Measurements from ENCODE around the gene NUP205. TPM values are rescaled to one million over a fixed set of nuclear protein-coding genes. Genes with fewer than 3 reads are reported as not detected.

Gene NUP205
- total RNA-seq, 1 experiment from 2014 or later, result 91.0 TPM

DNA sequence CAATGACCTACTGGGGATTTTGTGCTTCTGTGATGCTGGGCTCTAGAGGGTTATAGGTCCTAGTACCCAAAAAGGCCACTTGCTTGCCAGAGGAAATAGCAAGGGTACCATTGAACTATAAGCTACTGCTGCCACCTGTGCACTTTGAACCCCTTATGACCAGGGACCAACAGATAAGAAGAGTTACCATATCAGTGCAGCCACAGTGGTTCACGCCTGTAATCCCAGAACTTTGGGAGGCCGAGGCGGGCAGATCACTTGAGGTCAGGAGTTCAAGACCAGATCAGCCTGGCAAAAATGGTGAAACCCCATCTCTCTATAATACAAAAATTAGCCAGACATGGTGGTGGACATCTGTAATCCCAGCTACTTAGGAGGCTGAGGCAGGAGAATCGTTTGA is 32.3 kb upstream of the NUP205 start (continued):
- no peak for TF ChIP-seq REST (IDR thresholded peaks at IDR 0.05; ENCODE audit: low read depth)
- no peak for TF ChIP-seq SRF (IDR thresholded peaks at IDR 0.05; ENCODE audit: low read depth)
- TF ChIP-seq CBX3 (IDR thresholded peaks at IDR 0.05; ENCODE audit: low read depth), result no peak
- TF ChIP-seq EZH2phosphoT487 (IDR thresholded peaks at IDR 0.05; ENCODE audit: borderline replicate concordance), result no peak
- TF ChIP-seq ZFX (IDR thresholded peaks at IDR 0.05), result no peak
- TF ChIP-seq SP1 (IDR thresholded peaks at IDR 0.05; ENCODE audit: low read depth), result no peak

DNA sequence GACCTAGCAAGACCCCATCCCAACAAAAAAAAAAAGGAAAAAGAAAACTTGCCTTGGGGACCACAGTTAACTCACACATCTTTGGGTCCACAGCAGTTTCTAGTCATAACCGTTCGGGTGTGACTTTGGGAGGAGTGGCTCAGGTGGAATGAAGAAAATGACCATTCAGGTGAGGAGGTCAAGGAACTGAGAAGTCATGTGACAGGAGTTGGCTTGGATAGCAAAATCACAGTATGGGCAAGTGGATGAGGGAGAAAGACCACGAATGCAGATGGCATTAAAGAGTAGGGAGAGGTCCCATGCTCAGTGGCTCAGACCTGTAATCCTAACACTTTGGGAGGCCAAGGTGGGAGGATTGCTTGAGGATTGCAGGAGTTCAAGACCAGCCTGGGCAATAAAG is 30.7 kb upstream of the NUP205 start:
- no TSS peak for BruUV-seq (replicated peaks)
- H4K20me1 ChIP-seq (ENCODE audit: insufficient read depth), result no peaks in the 10 kb centered on the region
- ChIA-PET POLR2A (no interaction called here), RAD21 (ENCODE audit: low non-redundant PET in 1 of 2, low total read pairs in 2 of 2, uncharacterized antibody in 2 of 2, unreplicated experiment in 2 of 2) (no interaction called here), CTCF (no interaction called here)
- H3K9me2 ChIP-seq (ENCODE audit: insufficient read depth), result no peaks in the 10 kb centered on the region
- H2AFZ ChIP-seq (ENCODE audit: low read depth, low read length, poor library complexity, severe bottlenecking), result no peak overlapping the region
- intact Hi-C loops (cut with micrococcal nuclease), result no loop called here
- ATAC-seq (no peak), DNase-seq (ENCODE audit: low read depth, low spot score) (no peak)
- no peaks in the 10 kb centered on the region for H3K9me3 ChIP-seq (ENCODE audit: control insufficient read depth in 1 of 2, insufficient read depth in 1 of 2, low read depth in 1 of 2, low read length in 2 of 2)
- H3K27ac ChIP-seq (ENCODE audit: low read depth, low read length), result no peak overlapping the region
- no peak overlapping the region for H3K4me3 ChIP-seq (replicated peaks in 1 of 2; ENCODE audit: low read depth in 1 of 2, low read length in 2 of 2)
- H3K9ac ChIP-seq (ENCODE audit: low read length), result no peak overlapping the region
- no peaks in the 10 kb centered on the region for H3K4me1 ChIP-seq (ENCODE audit: control insufficient read depth in 1 of 2, insufficient read depth in 2 of 2, low read length in 2 of 2)
- no peaks in the 10 kb centered on the region for H3K36me3 ChIP-seq (ENCODE audit: control insufficient read depth in 1 of 2, insufficient read depth in 2 of 2, low read length in 2 of 2)
- H3K4me2 ChIP-seq (ENCODE audit: low read length), result no peak overlapping the region
- H3K79me2 ChIP-seq (ENCODE audit: insufficient read depth, low read length), result no peaks in the 10 kb centered on the region
- peaks cover 3% of the 10 kb centered on the region; the same call in 1 of the 2 replicates for H3K27me3 ChIP-seq (ENCODE audit: insufficient read depth, low read length)
- no peak for TF ChIP-seq CBX3 (IDR thresholded peaks at IDR 0.05; ENCODE audit: low read depth)
- TF ChIP-seq, protein P1, sequence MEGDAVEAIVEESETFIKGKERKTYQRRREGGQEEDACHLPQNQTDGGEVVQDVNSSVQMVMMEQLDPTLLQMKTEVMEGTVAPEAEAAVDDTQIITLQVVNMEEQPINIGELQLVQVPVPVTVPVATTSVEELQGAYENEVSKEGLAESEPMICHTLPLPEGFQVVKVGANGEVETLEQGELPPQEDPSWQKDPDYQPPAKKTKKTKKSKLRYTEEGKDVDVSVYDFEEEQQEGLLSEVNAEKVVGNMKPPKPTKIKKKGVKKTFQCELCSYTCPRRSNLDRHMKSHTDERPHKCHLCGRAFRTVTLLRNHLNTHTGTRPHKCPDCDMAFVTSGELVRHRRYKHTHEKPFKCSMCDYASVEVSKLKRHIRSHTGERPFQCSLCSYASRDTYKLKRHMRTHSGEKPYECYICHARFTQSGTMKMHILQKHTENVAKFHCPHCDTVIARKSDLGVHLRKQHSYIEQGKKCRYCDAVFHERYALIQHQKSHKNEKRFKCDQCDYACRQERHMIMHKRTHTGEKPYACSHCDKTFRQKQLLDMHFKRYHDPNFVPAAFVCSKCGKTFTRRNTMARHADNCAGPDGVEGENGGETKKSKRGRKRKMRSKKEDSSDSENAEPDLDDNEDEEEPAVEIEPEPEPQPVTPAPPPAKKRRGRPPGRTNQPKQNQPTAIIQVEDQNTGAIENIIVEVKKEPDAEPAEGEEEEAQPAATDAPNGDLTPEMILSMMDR (IDR thresholded peaks at IDR 0.05 in 2 of 3, conservative IDR thresholded peaks at IDR 0.05 in 1 of 3; ENCODE audit: borderline replicate concordance in 1 of 3, insufficient read depth in 1 of 3, low read depth in 2 of 3, low read length in 2 of 3), result no peak
- TF ChIP-seq, protein P2, sequence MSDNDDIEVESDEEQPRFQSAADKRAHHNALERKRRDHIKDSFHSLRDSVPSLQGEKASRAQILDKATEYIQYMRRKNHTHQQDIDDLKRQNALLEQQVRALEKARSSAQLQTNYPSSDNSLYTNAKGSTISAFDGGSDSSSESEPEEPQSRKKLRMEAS (IDR thresholded peaks at IDR 0.05), result no peak
- TF ChIP-seq ZBTB33 (IDR thresholded peaks at IDR 0.05; ENCODE audit: extremely low read depth, insufficient replicate concordance, low read length), result no peak
- TF ChIP-seq SIN3A (IDR thresholded peaks at IDR 0.05; ENCODE audit: low read depth), result no peak
- TF ChIP-seq, protein P3, sequence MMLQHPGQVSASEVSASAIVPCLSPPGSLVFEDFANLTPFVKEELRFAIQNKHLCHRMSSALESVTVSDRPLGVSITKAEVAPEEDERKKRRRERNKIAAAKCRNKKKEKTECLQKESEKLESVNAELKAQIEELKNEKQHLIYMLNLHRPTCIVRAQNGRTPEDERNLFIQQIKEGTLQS (IDR thresholded peaks at IDR 0.05), result no peak
- TF ChIP-seq YY1 (IDR thresholded peaks at IDR 0.05; ENCODE audit: extremely low read depth, insufficient replicate concordance, low read depth, low read length), result no peak
- no peak for TF ChIP-seq REST (IDR thresholded peaks at IDR 0.05; ENCODE audit: low read depth)
- no peak for TF ChIP-seq EGR1 (IDR thresholded peaks at IDR 0.05; ENCODE audit: low read depth)
